BLaER1 treated with 17β-estradiol and CSF1 and Interleukin-3, amounts not matched to agents 10 nM and 100 nM (cell line): Measurements from ENCODE around the gene TNNC2.

ENCODE experiments used
- H3K27ac ChIP-seq, 11 experiments: shearing (Covaris generic); formaldehyde crosslinking; 2 replicates each; pipeline ENCODE4 v1.8.1; 2022
- H3K27me3 ChIP-seq, 11 experiments: shearing (Covaris generic); formaldehyde crosslinking; 2 replicates each; pipeline ENCODE4 v1.8.1; 2022
- H3K36me3 ChIP-seq, 11 experiments: shearing (Covaris generic); formaldehyde crosslinking; 2 replicates each; pipeline ENCODE4 v1.8.1; 2022
- H3K4me1 ChIP-seq, 10 experiments: shearing (Covaris generic); formaldehyde crosslinking; 2 replicates each; pipeline ENCODE4 v1.8.1; 2022
- H3K4me2 ChIP-seq, 11 experiments: shearing (Covaris generic); formaldehyde crosslinking; 2 replicates each; pipeline ENCODE4 v1.8.1; 2022
- H3K4me3 ChIP-seq, 10 experiments: shearing (Covaris generic); formaldehyde crosslinking; 2 replicates each; pipeline ENCODE4 v1.8.1; 2022
- H3K9ac ChIP-seq, 11 experiments: shearing (Covaris generic); formaldehyde crosslinking; 2 replicates each; pipeline ENCODE4 v1.8.1; 2022
- H3K9me3 ChIP-seq, 11 experiments: shearing (Covaris generic); formaldehyde crosslinking; replicated peaks in 1 of 11; 2 replicates each; pipeline ENCODE4 v1.8.1; 2022
- H4K20me1 ChIP-seq, 11 experiments: shearing (Covaris generic); formaldehyde crosslinking; 2 replicates each; pipeline ENCODE4 v1.8.1; 2022
- Cebpa-rat ChIP-seq, 11 experiments: shearing (Covaris generic); IDR thresholded peaks; 2 replicates each; pipeline ENCODE4 v1.8.1; 2022

Gene TNNC2

DNA sequence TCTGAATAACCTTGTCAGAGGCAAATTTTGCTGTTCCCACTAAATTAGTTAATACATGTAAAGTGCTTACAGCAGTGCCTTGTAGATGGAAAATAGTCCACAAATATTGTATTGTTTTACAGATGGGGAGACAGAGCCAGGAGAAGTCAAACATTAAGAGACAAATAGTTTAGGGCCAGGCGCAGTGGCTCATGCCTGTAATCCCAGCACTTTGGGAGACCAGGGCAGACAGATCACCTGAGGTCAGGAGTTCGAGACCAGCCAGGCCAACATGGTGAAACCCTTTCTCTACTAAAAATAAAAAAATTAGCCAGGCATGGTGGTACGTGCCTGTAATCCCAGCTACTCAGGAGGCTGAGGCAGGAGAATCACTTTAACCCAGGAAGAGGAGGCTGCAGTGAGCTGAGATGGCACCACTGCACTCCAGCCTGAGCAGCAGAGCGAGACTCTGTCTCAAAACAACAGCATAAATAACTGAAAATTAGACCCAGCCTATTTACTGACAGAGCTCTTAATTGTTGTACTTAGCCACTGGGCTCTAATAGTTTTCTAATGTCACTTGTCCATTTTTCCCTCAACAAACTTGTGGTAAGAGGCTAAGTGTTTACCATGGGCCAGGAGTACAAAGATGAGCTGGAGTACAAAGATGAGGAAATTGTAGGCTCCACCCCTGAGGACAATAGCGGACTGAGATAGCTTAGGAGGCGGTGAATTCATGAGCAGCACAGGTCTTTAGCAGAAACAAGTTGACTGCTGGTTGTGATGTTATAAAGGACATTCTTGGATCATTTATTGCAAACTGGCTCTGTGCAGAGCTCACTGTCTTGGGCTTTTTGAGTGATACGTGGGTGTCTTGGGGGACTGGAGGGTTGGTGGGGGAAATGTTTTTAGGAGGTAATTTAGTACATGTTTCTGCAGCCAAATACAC, 36.7 kb upstream of the TNNC2 start:
- H3K4me2 ChIP-seq, result no peak overlapping the region
- peaks cover 0 to 3% (median 0%) of the 10 kb centered on the region in 11 experiments; a peak in 3 of 22 replicates for H3K36me3 ChIP-seq
- peaks cover under 1 to 30% (median 8%) of the 10 kb centered on the region in 10 experiments; a peak in 13 of 20 replicates for H3K4me1 ChIP-seq
- H3K27me3 ChIP-seq, result no peaks in the 10 kb centered on the region
- peaks cover 0 to 4% (median 0%) of the 10 kb centered on the region in 11 experiments; a peak in 1 of 22 replicates for H4K20me1 ChIP-seq
- no peak for TF ChIP-seq Cebpa-rat (IDR thresholded peaks at IDR 0.05)
- H3K9ac ChIP-seq, result no peak overlapping the region
- H3K27ac ChIP-seq, result no peak overlapping the region
- H3K9me3 ChIP-seq, result no peaks in the 10 kb centered on the region
- no peak overlapping the region for H3K4me3 ChIP-seq

DNA sequence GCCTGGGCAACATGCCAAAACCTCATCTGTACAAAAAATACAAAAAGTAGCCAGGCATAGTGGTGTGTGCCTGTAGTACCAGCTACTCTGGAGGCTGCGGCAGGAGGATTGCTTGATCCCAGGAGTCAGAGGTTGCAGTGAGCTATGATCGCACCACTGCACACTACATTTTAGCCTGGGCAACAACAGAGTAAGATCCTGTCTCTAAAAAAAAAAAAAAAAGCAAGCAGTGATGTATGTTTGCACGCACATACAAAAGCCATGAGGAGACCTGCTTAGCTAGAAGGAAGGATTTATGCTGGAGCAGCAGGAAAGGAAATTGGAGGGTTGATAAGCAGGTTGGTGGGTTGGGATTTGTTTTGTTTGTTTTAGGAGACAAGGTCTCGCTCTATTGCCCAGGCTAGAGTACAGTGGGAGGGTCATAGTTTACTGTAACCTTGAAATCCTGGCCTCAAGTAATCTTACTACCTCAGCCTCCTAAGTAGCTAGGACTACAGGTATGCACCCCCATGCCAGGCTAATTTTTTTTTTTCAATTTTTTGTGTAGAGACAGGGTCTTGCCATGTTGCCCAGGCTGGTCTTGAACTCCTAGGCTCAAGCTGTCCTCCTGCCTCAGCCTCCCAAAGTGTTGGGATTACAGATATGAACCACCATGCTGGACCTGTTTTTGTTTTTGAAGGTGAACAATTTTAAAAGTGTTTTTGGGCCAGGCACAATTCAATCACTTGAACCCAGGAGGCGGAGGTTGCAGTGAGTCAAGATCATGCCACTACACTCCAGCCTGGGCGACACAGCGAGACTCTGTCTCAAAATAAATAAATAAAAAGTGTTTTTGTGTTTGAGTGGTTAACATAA, 34.3 kb upstream of the TNNC2 start:
- Histone ChIP-seq H3K9me3 (no peaks in the 10 kb centered on the region), H3K4me2 (peak overlapping the region in 1 of 11 experiments; percentile 7; a peak in 1 of 22 replicates), H3K27ac (no peak overlapping the region), H3K9ac (no peak overlapping the region), H3K27me3 (no peaks in the 10 kb centered on the region), H3K4me3 (no peak overlapping the region), H3K4me1 (peaks cover 14 to 42% (median 21%) of the 10 kb centered on the region in 10 experiments), H4K20me1 (peaks cover 0 to 2% (median 0%) of the 10 kb centered on the region in 11 experiments; a peak in 1 of 22 replicates), H3K36me3 (peaks cover 0 to 3% (median 0%) of the 10 kb centered on the region in 11 experiments; a peak in 2 of 22 replicates)
- TF ChIP-seq Cebpa-rat (IDR thresholded peaks at IDR 0.05), result no peak

DNA sequence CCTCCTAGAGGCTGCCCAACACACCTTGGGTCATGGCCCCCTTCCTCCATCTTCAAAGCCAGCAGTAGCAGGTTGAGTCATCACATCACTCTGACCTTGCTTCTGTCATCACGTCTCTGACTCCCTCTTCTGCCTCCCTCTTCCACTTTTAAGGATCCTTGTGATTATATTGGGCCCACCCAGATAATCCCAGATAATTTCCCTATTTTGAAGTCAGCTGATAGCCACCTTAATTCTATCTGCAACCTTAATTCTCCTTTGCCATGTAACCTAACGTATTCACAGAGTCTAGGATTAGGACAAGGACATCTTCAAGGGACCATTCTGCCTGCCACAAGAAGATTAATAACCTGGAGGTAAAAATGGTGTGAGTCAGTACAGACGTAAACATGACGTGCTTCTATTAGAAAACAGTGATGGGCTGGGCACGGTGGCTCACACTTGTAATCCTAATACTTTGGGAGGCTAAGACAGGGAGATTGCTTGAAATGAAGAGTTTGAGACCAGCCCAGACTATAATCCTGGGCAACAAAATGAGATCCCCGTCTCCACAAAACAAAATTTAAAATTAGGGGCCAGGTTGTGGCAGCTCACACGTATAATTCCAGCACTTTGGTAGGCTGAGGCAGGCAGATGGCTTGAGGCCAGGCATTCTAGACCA, 33.6 kb upstream of the TNNC2 start:
- H3K4me3 ChIP-seq, result no peak overlapping the region
- H3K9me3 ChIP-seq, result no peaks in the 10 kb centered on the region
- H3K36me3 ChIP-seq, result peaks cover 0 to 3% (median 0%) of the 10 kb centered on the region in 11 experiments; a peak in 2 of 22 replicates
- H3K27me3 ChIP-seq, result no peaks in the 10 kb centered on the region
- H3K27ac ChIP-seq, result no peak overlapping the region
- no peak for TF ChIP-seq Cebpa-rat (IDR thresholded peaks at IDR 0.05)
- peaks cover 21 to 46% (median 28%) of the 10 kb centered on the region in 10 experiments for H3K4me1 ChIP-seq
- H4K20me1 ChIP-seq, result no peaks in the 10 kb centered on the region
- H3K4me2 ChIP-seq, result peak overlapping the region in 1 of 11 experiments; percentile 7; a peak in 1 of 22 replicates
- H3K9ac ChIP-seq, result no peak overlapping the region

DNA sequence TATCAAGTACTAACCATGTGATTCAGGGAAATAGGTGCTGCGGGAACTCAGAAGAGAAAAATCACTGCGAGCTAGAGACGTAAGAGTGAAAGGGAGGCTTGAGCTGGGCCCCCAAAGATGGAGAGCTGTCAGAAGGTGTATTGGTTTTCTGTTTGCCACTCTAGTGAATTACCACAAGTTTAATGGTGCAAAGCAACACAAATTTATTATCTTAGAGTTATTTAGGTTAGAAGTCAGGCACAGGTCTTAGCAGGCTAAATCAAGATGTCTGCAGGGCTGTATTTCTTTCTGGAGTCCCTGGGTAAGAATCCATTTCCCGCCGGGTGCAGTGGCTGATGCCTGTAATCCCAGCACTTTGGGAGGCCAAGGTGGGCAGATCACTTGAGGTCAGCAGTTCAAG, 32.8 kb upstream of the TNNC2 start:
- TF ChIP-seq Cebpa-rat (IDR thresholded peaks at IDR 0.05), result no peak
- Histone ChIP-seq H3K9ac (no peak overlapping the region), H3K4me3 (no peak overlapping the region), H3K9me3 (no peaks in the 10 kb centered on the region), H4K20me1 (no peaks in the 10 kb centered on the region), H3K27me3 (no peaks in the 10 kb centered on the region), H3K27ac (no peak overlapping the region), H3K4me1 (peaks cover 25 to 48% (median 32%) of the 10 kb centered on the region in 10 experiments), H3K4me2 (no peak overlapping the region; a peak in 2 of 22 replicates), H3K36me3 (peaks cover 0 to 7% (median 2%) of the 10 kb centered on the region in 11 experiments; a peak in 13 of 22 replicates)

DNA sequence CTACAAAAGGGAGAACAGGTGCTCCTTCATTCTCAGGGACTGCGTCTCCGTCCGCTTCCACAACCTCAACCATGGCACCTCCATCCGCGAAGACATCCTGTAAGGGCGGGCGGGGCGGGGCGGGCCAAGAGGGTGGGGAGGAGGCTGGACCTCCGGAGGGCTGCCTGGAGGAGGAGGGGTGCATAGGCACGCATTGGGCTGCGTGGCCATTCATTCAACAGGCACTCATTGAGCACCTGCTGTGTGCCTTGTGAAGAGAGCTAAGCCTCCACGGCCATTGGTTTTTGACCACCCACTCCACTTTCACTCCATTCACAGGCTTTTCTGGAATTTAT, 30.7 kb upstream of the TNNC2 start:
- H3K4me2 ChIP-seq, result peak overlapping the region; percentile 81 to 96 (median 89)
- H4K20me1 ChIP-seq, result no peaks in the 10 kb centered on the region
- TF ChIP-seq Cebpa-rat (IDR thresholded peaks at IDR 0.05), result no peak
- H3K4me1 ChIP-seq, result peaks cover 25 to 53% (median 37%) of the 10 kb centered on the region in 10 experiments
- no peaks in the 10 kb centered on the region for H3K27me3 ChIP-seq
- peak overlapping the region; percentile 78 to 92 (median 85) for H3K9ac ChIP-seq
- peaks cover 12 to 23% (median 21%) of the 10 kb centered on the region in 11 experiments; a peak in 19 of 22 replicates for H3K36me3 ChIP-seq
- H3K4me3 ChIP-seq, result peak overlapping the region; percentile 76 to 97 (median 84)
- H3K9me3 ChIP-seq, result no peaks in the 10 kb centered on the region
- peak overlapping the region; percentile 63 to 85 (median 78); a peak in 21 of 22 replicates for H3K27ac ChIP-seq

DNA sequence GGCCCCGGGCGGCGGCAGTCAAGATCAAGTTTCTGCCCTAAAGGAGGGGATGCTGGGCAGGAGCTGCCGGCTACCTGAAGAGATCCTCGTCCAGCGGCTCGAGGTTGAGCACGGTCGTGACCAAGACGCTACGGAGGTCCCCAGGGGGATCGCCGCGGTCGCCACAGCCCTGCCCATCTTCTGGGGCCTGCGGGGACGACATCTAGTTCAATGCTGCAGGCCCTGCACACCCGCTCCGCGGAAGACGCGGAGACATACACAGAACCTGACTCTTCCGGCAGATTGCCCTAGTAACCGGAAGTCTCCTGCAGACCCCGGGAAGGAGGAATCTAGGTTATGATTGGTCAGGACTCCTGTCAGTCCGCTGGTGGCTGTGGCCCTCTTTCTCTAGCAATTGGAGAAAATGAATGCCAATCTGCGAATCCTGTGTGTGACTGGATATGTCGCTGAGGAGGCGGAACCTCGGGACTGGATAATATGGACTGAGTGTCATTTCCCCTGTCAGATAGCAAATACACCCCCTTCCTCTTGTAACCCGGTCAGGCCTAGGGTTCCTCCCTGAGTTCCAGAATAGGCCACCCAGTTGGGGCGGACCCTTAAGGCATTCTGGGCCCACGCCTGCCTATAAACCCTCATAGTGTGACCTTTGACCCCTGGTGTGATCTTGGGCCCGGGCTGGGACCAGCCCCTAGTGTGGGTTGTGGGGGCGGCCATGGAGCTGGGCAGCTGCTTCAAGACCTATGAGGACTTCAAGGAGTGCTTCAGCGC, 30.2 kb upstream of the TNNC2 start, which contains the start of the genes ACOT8 and ZSWIM3:
TSS of gene ACOT8 (minus strand) at position 279 of the 768 bp plus-strand sequence. CDS start at position 202, 77 bp downstream.
TSS of gene ZSWIM3 (plus strand) at position 501 of the 768 bp plus-strand sequence. CDS start at position 713, 212 bp downstream.
- peak within 1 kb of the TSS; percentile 76 to 97 (median 84) for H3K4me3 ChIP-seq
- H3K4me1 ChIP-seq, result peaks cover 25 to 53% (median 37%) of the 10 kb centered on the region in 10 experiments
- peak within 1 kb of the TSS; percentile 80 to 92 (median 85) for H3K9ac ChIP-seq
- TF ChIP-seq Cebpa-rat (IDR thresholded peaks at IDR 0.05), result no peak
- no peaks in the 10 kb centered on the region for H4K20me1 ChIP-seq
- H3K4me2 ChIP-seq, result peak within 1 kb of the TSS; percentile 86 to 98 (median 94)
- H3K9me3 ChIP-seq, result no peaks in the 10 kb centered on the region
- H3K27me3 ChIP-seq, result no peaks in the 10 kb centered on the region
- peak within 1 kb of the TSS; percentile 68 to 85 (median 80) for H3K27ac ChIP-seq
- H3K36me3 ChIP-seq, result peaks cover 16 to 29% (median 25%) of the 10 kb centered on the region in 11 experiments; a peak in 20 of 22 replicates

DNA sequence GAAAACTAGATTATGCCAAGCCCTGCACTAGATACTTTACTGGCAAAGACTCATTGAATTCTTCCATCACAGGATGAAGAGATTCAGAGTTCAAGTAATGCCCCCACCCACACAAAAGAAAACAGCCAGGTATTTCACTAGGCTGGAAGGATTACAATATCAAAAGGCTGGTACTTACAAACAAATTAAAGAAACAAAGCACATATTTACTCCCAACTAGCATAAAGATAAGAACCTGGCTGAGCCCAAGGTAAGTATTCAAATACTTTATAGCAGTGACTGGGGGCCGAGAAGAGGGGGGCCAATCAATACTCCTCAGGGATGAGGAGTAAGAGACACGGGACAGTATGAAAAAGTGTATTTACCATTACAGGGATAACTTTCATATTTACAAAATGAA, 26.4 kb upstream of the TNNC2 start:
- Histone ChIP-seq H3K4me2 (no peak overlapping the region), H3K27ac (no peak overlapping the region), H4K20me1 (peaks cover 0 to 7% (median 0%) of the 10 kb centered on the region in 11 experiments; a peak in 1 of 22 replicates), H3K36me3 (peaks cover 33 to 67% (median 51%) of the 10 kb centered on the region in 11 experiments; a peak in 21 of 22 replicates), H3K9ac (0 out of 22 replicates have a peak overlapping the region, but pooled peaks of 1 of the 11 experiments have one; percentile 29), H3K9me3 (no peaks in the 10 kb centered on the region), H3K27me3 (no peaks in the 10 kb centered on the region), H3K4me3 (no peak overlapping the region), H3K4me1 (peaks cover 18 to 31% (median 28%) of the 10 kb centered on the region in 10 experiments)
- no peak for TF ChIP-seq Cebpa-rat (IDR thresholded peaks at IDR 0.05)
